ENCODE measurements around the gene UBE2D3. TPM values are rescaled to one million over a fixed set of nuclear protein-coding genes. Genes with fewer than 3 reads are reported as not detected.

Gene UBE2D3
- total RNA-seq, 1 donor from 2014 or later, result 340 TPM

DNA sequence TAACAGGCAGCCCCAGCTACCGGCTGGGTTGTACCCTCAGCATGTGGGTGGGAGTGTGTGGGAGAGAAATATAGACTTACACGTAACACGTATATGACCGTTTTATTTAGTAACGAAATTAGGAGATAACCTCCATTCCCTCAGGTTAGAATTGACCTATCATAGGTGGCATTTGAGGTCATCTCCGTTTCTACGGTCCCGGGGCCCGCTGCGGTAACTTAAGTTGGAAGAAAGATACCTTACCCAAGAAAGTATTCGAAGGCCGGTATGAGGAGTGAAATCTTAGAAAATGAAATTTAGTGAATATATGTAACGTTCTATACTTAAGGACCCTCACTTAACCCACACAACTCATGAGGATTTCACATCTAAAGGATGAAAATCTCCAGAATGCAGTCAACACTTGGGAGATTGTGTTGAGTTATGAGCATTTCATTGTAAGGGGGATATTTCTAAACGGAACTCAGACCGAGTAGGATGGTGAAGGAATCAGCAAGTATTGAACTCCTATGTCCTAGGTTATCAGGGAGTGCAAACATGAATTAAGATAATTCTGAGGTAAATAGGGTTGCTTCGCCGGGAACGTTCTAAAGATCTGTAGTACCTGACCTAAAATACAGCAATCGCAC, 42.3 kb upstream of the UBE2D3 start:
- Histone ChIP-seq H2AFZ (ENCODE audit: low read depth, low read length) (peak overlapping the region; percentile 99), H3K4me3 (ENCODE audit: insufficient read depth, low read depth, low read length) (peak overlapping the region; percentile 85), H3K4me1 (ENCODE audit: insufficient read depth, low read length) (peaks cover 6% of the 10 kb centered on the region), H4K20me1 (ENCODE audit: insufficient read depth, low read length) (no peaks in the 10 kb centered on the region), H3K36me3 (ENCODE audit: insufficient read depth, low read length) (no peaks in the 10 kb centered on the region), H3K79me2 (ENCODE audit: insufficient read depth, low read length) (peaks cover 55% of the 10 kb centered on the region), H3K9me3 (ENCODE audit: insufficient read depth, low read depth, low read length) (no peaks in the 10 kb centered on the region), H3K27ac (ENCODE audit: low read depth, low read length) (peak overlapping the region; percentile 90), H3K4me2 (ENCODE audit: low read length) (peak overlapping the region; percentile 88), H3K9ac (ENCODE audit: low read length) (peak overlapping the region; percentile 94), H3K27me3 (ENCODE audit: insufficient read depth, low read length) (no peaks in the 10 kb centered on the region)
- TF ChIP-seq, protein P1, sequence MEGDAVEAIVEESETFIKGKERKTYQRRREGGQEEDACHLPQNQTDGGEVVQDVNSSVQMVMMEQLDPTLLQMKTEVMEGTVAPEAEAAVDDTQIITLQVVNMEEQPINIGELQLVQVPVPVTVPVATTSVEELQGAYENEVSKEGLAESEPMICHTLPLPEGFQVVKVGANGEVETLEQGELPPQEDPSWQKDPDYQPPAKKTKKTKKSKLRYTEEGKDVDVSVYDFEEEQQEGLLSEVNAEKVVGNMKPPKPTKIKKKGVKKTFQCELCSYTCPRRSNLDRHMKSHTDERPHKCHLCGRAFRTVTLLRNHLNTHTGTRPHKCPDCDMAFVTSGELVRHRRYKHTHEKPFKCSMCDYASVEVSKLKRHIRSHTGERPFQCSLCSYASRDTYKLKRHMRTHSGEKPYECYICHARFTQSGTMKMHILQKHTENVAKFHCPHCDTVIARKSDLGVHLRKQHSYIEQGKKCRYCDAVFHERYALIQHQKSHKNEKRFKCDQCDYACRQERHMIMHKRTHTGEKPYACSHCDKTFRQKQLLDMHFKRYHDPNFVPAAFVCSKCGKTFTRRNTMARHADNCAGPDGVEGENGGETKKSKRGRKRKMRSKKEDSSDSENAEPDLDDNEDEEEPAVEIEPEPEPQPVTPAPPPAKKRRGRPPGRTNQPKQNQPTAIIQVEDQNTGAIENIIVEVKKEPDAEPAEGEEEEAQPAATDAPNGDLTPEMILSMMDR (IDR thresholded peaks at IDR 0.05; ENCODE audit: insufficient read depth, low read depth, low read length), result no peak
- no peak for TF ChIP-seq EZH2 (IDR thresholded peaks at IDR 0.05; ENCODE audit: insufficient read depth, low read length)
- Mint-ChIP-seq H3K36me3 (ENCODE audit: low read depth, unreplicated experiment) (peaks cover 6% of the 10 kb centered on the region), H3K4me3 (ENCODE audit: unreplicated experiment) (peak overlapping the region; percentile 93), H3K4me1 (ENCODE audit: low read depth, unreplicated experiment) (peaks cover 8% of the 10 kb centered on the region), H3K9me3 (ENCODE audit: unreplicated experiment) (no peaks in the 10 kb centered on the region), H3K27ac (ENCODE audit: unreplicated experiment) (peak overlapping the region; percentile 86), H3K27me3 (ENCODE audit: low read depth, unreplicated experiment) (no peaks in the 10 kb centered on the region)
- FAIRE-seq, result no peak
- DNase-seq (ENCODE audit: low read depth), result no peak

- H3K4me1 Mint-ChIP-seq (ENCODE audit: low read depth, unreplicated experiment), result peaks cover 8% of the 10 kb centered on the region
- Histone ChIP-seq H3K27ac (ENCODE audit: low read depth, low read length) (peak within 1 kb of the TSS; percentile 90), H3K9me3 (ENCODE audit: insufficient read depth, low read depth, low read length) (no peaks in the 10 kb centered on the region), H4K20me1 (ENCODE audit: insufficient read depth, low read length) (no peaks in the 10 kb centered on the region), H3K4me2 (ENCODE audit: low read length) (peak within 1 kb of the TSS; percentile 88), H3K27me3 (ENCODE audit: insufficient read depth, low read length) (no peaks in the 10 kb centered on the region), H2AFZ (ENCODE audit: low read depth, low read length) (peak within 1 kb of the TSS; percentile 99), H3K4me3 (ENCODE audit: insufficient read depth, low read depth, low read length) (peak within 1 kb of the TSS; percentile 85), H3K36me3 (ENCODE audit: insufficient read depth, low read length) (no peaks in the 10 kb centered on the region), H3K9ac (ENCODE audit: low read length) (peak within 1 kb of the TSS; percentile 94), H3K4me1 (ENCODE audit: insufficient read depth, low read length) (peaks cover 6% of the 10 kb centered on the region), H3K79me2 (ENCODE audit: insufficient read depth, low read length) (peaks cover 48% of the 10 kb centered on the region)
- TF ChIP-seq EZH2 (IDR thresholded peaks at IDR 0.05; ENCODE audit: insufficient read depth, low read length), result no peak
- TF ChIP-seq, protein P1 (IDR thresholded peaks at IDR 0.05; ENCODE audit: insufficient read depth, low read depth, low read length), result no peak
- H3K36me3 Mint-ChIP-seq (ENCODE audit: low read depth, unreplicated experiment), result peaks cover 3% of the 10 kb centered on the region
- H3K27me3 Mint-ChIP-seq (ENCODE audit: low read depth, unreplicated experiment), result no peaks in the 10 kb centered on the region
- no peaks in the 10 kb centered on the region for H3K9me3 Mint-ChIP-seq (ENCODE audit: unreplicated experiment)
- peak; percentile 80 for DNase-seq (ENCODE audit: low read depth)
- H3K27ac Mint-ChIP-seq (ENCODE audit: unreplicated experiment), result peak within 1 kb of the TSS; percentile 93
- H3K4me3 Mint-ChIP-seq (ENCODE audit: unreplicated experiment), result peak within 1 kb of the TSS; percentile 93
- FAIRE-seq, result no peak
Measured at GRCh38 chr4:102868781-102869568, 41.6 kb upstream of the UBE2D3 start, which contains the start of gene CISD2. Gene CISD2 (plus strand): TSS chr4:102868992. CDS start chr4:102869085, 93 bp downstream.
